HG03565 (cell line): ENCODE results near the gene ZNF189.
A peak's percentile ranks its signal among the peaks of the same experiment; 100 is the strongest.

Experiments used
- ATAC-seq: cut with Tn5 transposase; IDR thresholded peaks from one replicate; pipeline ENCODE4 v1.9.1; 2021; ENCODE audit warnings: mild to moderate bottlenecking, moderate library complexity; ENCODE audit not compliant: unreplicated experiment

The ZNF189 gene

GRCh38 chr9:101398068-101398929 is at the start of gene ZNF189, which contains the start of gene MRPL50:
ZNF189 (plus strand) TSS chr9:101398851; CDS start chr9:101399157, 306 bp downstream.
MRPL50 (minus strand) TSS chr9:101398618; CDS start chr9:101398592, 26 bp downstream.
- ATAC-seq: peak; percentile 98

- ATAC-seq: no peak
These were observed 48.4 kb upstream of the ZNF189 start for GRCh38 chr9:101350285-101350684.

GRCh38 chr9:101352892-101353463 is 45.7 kb upstream of the ZNF189 start:
- ATAC-seq: no peak

- no peak for ATAC-seq
These were observed 45.0 kb upstream of the ZNF189 start for GRCh38 chr9:101353683-101354082.

GRCh38 chr9:101354143-101354764 is 44.4 kb upstream of the ZNF189 start:
- no peak for ATAC-seq

- ATAC-seq: no peak
These were observed 43.6 kb upstream of the ZNF189 start for GRCh38 chr9:101354765-101355708.

GRCh38 chr9:101356619-101357018 is 42.0 kb upstream of the ZNF189 start:
- no peak for ATAC-seq

- ATAC-seq: no peak
These were observed 39.0 kb upstream of the ZNF189 start for GRCh38 chr9:101359679-101360078.

GRCh38 chr9:101360647-101361046 is 38.0 kb upstream of the ZNF189 start:
- no peak for ATAC-seq

- ATAC-seq: no peak
These were observed 36.2 kb upstream of the ZNF189 start for GRCh38 chr9:101362450-101362849.

GRCh38 chr9:101365181-101365580 is 33.5 kb upstream of the ZNF189 start:
- no peak for ATAC-seq

- ATAC-seq: no peak
These were observed 32.5 kb upstream of the ZNF189 start for GRCh38 chr9:101366038-101366756.

GRCh38 chr9:101367323-101367722 is 31.3 kb upstream of the ZNF189 start:
- ATAC-seq: no peak

GRCh38 chr9:101369286-101369685 is 29.4 kb upstream of the ZNF189 start:
- no peak for ATAC-seq

- no peak for ATAC-seq
These were observed 28.6 kb upstream of the ZNF189 start for GRCh38 chr9:101369884-101370531.

GRCh38 chr9:101371813-101372212 is 26.8 kb upstream of the ZNF189 start:
- no peak for ATAC-seq

- ATAC-seq: no peak
These were observed 26.1 kb upstream of the ZNF189 start for GRCh38 chr9:101372327-101373118.

- ATAC-seq: no peak
These were observed 23.1 kb upstream of the ZNF189 start for GRCh38 chr9:101375546-101375945.
